ENCODE data around the gene ITGA6.

DNA sequence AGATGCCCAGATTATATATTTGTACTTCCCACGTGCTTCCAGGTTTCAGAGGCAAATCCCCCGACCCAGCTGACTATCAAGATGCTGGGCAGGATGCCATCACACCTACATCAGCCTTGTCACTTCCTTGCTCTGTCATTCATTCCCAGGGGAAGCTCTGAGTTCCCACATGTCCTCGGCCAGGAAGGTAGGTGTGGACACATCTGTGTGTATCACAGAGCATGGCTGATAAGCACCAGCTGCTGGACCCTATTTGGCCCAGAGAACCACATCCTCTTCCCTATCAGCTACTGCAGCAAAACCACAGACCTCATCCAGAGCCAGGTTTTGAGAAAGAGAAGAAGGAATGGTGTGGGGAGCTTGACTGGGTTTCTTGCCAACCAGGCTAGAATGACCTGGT lies 31.9 kb upstream of the ITGA6 start:
- TF ChIP-seq EZH2 (IDR thresholded peaks at IDR 0.05) (no peak), POLR2AphosphoS5 (IDR thresholded peaks at IDR 0.05; ENCODE audit: borderline replicate concordance, low read depth, low read length) (no peak), FOXP2 (optimal IDR thresholded peaks at IDR 0.05; ENCODE audit: control extremely low read depth, extremely low read length, insufficient read depth) (no peak)

All from SK-N-MC (cell line).